Left renal cortex interstitium (tissue), 4 donors: Measurements from ENCODE around the gene PARVA. TPM values are rescaled to one million over a fixed set of nuclear protein-coding genes. Genes with fewer than 3 reads are reported as not detected.

ENCODE experiments used
- DNase-seq, 4 donors: peaks; one replicate each; pipeline ENCODE4 v3.0.0-alpha.2; 2013; ENCODE audit warnings: low read depth in 4 of 4, low spot score in 2 of 4, missing footprints in 1 of 4
- polyA plus RNA-seq, 4 donors: library from polyadenylated mRNA; unstranded; fragments of 120-200 nt; gene quantifications; one replicate each; pipeline ENCODE4 v1.2.1, GENCODE V29; 2013; ENCODE audit not compliant: insufficient read length in 4 of 4

PARVA gene
- polyA plus RNA-seq, 4 donors, result 104 to 120 (median 116) TPM

DNA sequence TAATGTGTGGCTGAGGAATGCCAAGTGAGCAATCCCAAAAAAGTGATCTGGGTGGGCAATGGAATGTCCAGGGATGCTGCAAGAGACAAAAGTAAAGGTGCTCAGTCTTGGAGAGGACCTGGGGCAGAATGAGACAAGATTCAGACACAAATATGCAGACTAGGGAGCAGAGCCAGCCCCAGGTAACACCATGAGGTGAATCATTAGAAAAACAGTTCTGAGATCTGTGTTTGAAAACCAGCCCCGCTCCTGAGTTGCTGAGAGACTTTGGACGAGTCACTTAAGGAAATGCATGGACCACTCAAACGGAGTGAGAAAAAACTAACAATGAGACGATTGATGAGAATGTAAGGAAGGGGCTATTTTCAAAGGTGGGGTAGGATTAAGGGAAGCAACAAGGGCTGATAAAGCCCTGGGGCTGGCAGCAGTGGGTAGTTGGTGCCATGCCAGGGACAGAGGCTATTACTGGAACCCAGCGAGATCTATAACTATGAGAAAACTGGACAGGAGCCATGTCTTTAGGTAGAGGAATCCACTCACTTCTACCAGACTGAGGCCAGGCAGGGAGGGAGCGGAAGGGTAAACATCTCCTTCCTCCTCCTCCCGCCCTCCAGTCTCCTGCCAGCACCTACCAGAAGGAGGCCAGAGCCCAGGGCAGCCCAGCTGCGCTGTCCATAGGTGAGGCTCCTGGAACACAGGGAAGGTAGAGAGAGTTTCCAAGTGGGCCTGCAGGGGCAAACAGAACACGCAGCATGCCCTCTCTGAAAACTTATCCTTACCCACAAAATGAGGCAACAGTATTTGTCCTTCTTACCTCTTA is 166.4 kb downstream of the PARVA start:
- no peak for DNase-seq

- no peak for DNase-seq
Measured at GRCh38 chr11:12544986-12545775, 167.8 kb downstream of the PARVA start.

- no peak for DNase-seq
Measured at GRCh38 chr11:12546122-12546521, 168.8 kb downstream of the PARVA start.

- no peak for DNase-seq
Measured at GRCh38 chr11:12546660-12547059, 169.3 kb downstream of the PARVA start.

DNA sequence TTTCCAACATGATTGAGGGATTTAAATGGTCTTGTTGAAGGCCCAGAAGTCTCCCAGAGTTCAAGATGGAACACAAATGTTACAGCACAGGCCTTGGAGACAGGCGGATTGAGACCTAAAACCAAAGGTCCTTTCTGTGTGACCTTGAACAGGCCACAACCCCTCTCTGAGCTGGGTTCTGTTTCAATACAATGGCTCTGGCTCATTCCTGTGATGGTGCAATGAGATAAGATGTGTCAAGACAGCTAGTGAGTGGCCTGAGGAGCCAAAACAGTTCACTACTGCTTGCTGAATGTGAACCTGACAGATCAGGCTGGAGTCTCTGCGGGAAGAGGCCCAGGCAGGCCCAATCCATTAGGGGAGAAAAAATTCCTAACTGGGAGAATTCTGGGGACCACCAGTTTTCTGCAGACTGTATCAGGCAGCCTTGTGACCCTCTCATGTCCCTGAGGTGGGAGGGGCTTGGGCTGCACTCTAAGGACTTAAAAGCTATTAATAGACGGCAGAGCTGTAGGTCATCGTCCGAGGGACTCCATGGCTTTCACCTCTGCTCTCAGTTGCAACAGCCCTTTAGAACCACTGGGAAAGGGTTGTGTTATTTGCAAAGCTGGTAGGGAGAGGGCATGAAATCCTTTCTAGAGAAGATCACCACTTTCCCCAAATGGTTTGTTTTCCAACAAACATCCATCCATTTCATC is 170.7 kb downstream of the PARVA start:
- no peak for DNase-seq

- DNase-seq, result no peak
Measured at GRCh38 chr11:12552692-12553091, 175.3 kb downstream of the PARVA start.

- DNase-seq, result no peak
Measured at GRCh38 chr11:12554122-12554521, 176.8 kb downstream of the PARVA start.

DNA sequence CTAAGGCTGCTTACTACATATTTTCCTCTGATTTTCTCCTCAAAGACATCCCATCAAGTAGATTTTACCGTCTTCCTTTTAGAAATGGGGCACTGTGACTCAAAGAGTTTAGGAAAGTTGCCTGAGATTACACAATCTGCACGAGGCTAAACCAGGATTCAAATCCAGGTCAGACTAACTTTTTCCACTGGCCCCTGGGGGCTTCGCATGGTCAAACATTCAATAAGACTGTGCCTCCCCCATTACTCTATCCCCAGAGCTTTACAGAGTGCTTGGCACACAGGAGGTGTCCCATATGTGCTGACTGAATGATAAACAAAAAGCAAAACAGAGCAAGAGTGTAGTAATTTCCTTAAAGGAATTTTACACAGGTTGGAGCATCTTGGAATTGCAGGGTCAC is 178.8 kb downstream of the PARVA start:
- no peak for DNase-seq

DNA sequence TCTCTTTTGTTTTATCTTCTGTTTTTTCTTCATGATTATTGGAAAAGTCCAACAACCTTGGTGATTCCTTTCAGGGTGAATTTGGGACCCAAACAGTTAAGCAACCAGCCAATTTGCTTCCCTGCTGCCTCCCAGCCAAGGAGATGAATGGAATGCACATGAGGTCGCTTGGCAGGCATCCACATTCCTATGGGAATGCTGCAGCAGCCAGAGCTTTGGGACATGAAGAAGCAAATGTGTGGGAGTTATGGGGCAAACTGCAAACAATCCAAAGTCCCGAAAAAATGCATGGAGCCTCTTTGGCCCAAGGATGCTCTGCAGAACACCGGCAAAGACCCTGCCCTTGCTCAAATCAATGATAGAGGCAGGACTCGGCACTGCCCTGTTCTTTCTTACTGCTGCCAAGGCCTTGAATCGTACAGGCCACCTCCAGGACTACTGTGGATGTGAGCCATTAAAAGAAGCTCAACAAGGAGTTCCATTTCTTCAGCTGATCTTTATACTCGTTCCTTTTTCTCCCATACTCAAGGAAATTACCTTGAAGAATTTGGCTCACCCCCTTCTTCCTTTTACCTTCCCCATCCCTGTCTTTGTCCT is 179.5 kb downstream of the PARVA start:
- peak; percentile 46 to 73 (median 55) for DNase-seq

GRCh38 chr11:12559011-12559410 is 181.6 kb downstream of the PARVA start:
- DNase-seq, result no peak

- DNase-seq, result no peak
Measured at GRCh38 chr11:12560362-12560761, 183.0 kb downstream of the PARVA start.

DNA sequence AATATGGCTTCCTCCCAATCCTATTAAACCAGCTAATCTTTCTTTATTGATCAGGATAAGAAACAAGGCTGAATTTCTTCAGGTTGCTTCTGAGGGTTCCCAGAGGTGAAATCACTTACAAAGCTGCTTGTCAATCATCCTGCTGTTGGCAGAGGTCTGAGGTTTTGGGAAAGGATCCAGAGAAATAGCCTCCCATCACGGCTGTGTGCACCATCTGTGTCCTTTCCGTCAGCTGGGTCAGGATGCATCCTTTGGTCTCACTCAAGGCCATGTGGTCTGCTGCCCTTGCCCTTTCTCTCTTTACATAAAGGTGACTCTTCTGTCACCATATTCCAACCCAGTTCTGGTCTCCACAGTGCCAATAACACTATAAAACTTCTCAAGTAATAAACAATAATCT is 183.5 kb downstream of the PARVA start:
- DNase-seq, result no peak

GRCh38 chr11:12564012-12564411 is 186.6 kb downstream of the PARVA start:
- DNase-seq, result no peak

- DNase-seq, result no peak
Measured at GRCh38 chr11:12565406-12565805, 188.0 kb downstream of the PARVA start.

- DNase-seq, result no peak
Measured at GRCh38 chr11:12567746-12568460, 190.5 kb downstream of the PARVA start.

DNA sequence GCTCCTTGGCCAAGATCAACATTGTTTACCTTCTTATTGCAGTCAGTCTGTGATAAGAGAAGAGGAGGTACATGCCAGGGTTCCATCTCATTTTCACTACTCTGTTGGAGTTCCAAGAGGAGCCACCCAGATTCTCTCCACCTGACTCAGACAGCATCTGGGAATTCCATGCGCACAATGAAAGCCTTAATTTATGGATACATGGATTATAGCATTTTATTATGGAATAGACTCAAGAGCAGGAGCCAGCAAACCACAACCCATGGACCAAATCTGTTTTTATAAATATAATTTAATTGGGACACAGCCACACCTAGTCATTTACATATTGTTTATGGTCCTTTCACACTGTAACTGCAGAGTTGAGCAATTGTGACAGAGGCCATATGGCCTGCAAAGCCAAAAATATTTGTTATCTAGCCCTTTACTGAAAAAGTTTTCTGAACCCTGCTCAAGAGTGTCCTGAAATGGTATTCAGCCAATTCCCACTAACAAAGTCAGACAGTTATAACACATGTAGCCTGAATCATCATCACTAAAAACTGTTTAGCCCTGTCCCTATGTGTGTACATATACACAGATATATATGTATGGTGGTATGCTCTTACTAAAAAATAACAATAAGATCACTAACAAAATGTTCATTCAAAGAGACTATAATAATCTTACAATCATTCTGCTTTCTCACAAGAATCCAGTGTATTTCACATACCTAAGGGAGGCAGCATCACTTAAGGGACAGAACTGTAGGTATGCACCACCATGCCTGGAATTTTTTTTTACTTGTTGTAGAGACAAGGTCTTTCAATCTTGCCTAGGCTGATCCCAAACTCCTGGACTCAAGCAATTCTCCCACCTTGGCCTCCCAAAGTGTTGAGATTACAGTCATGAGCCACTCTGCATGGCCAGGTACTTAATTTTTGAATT is 192.4 kb downstream of the PARVA start:
- DNase-seq, result no peak

GRCh38 chr11:12573707-12574485 is 196.5 kb downstream of the PARVA start:
- no peak for DNase-seq
